Central memory CD4-positive, alpha-beta T cell (primary cell): ENCODE data around the gene PCDHA12.
"Not testable (repeated sequence)": the region's sequence is repeated elsewhere in the genome, so short reads cannot be mapped to it uniquely, and the experiment has no call there.

Source experiments
- DNase-seq: peaks from one replicate; pipeline ENCODE4 v3.0.0; 2022

The PCDHA12 gene

DNA sequence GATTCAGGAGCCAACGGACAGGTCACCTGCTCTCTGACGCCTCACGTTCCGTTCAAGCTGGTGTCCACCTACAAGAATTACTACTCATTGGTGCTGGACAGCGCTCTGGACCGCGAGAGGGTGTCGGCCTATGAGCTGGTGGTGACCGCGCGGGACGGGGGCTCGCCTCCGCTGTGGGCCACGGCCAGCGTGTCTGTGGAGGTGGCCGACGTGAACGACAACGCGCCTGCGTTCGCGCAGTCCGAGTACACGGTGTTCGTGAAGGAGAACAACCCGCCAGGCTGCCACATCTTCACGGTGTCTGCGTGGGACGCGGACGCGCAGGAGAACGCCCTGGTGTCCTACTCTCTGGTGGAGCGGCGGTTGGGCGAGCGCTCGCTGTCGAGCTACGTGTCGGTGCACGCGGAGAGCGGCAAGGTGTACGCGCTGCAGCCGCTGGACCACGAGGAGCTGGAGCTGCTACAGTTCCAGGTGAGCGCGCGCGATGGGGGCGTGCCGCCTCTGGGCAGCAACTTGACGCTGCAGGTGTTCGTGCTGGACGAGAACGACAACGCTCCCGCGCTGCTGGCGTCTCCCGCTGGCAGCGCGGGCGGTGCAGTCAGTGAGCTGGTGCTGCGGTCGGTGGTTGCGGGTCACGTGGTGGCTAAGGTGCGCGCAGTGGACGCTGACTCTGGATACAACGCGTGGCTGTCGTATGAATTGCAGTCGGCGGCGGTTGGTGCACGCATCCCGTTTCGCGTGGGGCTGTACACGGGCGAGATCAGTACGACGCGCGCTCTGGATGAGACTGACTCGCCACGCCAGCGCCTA is 17.7 kb upstream of the PCDHA12 start:
- no peak for DNase-seq

DNA sequence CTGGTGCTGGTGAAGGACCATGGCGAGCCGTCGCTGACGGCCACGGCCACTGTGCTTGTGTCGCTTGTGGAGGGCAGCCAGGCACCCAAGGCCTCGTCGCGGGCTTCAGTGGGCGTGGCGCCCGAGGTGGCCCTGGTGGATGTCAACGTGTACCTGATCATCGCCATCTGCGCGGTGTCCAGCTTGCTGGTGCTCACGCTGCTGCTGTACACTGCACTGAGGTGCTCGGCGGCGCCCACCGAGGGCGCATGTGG is 17.2 kb upstream of the PCDHA12 start:
- no peak for DNase-seq

DNA sequence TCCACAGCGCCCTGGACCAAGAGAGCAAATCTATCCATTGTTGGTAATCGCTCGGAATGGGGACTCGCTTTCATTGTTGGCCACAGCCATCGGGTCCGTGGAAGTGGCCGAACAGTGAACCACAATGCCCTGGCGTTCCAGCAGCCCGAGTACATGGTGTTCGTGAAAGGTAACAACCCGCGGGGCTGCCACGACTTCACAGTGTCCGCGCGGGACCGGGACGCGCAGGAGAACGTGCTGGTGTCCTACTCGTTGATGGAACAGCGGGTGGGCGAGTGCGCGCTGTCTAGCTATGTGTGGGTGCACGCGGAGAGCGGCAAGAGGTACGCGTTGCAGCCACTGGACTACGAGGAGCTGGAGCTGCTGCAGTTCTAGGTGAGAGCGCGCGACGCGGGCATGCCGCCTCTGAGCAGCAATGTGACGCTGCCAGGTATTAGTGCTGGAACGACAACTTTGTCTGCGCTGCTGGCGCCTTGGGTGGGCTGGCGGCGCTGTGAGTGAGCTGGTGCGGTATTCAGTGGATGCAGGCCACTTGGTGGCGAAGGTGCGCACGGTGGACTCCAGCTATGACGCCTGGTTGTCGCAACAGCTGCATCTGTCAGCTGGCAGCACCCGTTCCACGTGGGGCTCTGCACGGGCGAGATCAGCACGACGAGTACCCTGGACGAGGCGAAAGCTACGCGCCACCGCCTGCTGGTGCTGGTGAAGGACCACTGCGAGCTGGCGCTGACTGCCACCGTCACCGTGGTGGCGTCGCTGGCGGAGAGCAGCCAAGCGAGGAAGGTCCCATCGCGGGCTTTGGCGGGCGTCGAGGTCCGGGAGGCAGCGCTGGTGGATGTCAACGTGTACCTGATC is 12.4 kb upstream of the PCDHA12 start:
- DNase-seq = no peak

DNA sequence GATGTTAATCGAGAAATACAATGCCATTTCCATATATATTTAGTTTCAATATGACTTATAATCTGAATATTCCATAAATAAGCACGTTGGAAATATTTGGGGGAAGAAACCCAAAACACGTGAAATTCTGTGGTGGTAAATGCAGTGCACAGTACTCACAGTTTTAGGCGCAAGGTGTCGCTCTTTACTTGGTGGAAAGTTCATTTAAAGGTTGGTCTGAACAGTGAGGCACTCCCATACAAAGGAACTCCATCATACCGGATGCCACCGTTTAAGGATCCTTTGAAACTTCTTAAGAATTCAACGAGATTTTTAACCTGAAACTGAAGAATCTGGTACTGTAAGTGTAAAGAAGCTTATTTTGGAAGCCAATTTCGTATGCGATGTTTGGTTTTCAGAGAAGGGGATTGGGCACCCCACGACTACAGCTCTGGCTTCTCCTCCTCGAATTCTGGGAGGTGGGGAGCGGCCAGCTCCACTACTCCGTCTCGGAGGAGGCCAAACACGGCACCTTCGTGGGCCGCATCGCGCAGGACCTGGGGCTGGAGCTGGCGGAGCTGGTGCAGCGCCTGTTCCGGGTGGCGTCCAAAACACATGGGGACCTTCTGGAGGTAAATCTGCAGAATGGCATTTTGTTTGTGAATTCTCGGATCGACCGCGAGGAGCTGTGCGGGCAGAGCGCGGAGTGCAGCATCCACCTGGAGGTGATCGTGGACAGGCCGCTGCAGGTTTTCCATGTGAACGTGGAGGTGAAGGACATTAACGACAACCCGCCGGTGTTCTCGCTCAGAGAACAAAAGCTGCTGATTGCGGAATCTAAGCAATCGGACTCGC is 6.2 kb upstream of the PCDHA12 start, which contains the start of gene PCDHA11:
TSS of gene PCDHA11 (plus strand) at position 237 of the 834 bp plus-strand sequence. CDS start at position 384, 147 bp downstream.
- no peak for DNase-seq

DNA sequence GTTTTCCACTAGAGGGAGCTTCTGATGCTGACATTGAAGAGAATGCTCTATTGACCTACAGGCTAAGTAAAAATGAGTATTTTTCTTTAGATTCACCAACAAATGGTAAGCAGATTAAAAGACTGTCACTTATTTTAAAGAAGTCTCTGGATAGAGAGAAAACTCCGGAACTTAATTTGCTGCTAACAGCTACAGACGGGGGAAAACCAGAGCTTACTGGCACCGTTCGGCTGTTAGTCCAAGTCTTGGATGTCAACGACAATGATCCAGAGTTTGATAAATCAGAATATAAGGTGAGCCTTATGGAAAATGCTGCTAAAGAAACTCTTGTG is 5.6 kb upstream of the PCDHA12 start:
- no peak for DNase-seq

DNA sequence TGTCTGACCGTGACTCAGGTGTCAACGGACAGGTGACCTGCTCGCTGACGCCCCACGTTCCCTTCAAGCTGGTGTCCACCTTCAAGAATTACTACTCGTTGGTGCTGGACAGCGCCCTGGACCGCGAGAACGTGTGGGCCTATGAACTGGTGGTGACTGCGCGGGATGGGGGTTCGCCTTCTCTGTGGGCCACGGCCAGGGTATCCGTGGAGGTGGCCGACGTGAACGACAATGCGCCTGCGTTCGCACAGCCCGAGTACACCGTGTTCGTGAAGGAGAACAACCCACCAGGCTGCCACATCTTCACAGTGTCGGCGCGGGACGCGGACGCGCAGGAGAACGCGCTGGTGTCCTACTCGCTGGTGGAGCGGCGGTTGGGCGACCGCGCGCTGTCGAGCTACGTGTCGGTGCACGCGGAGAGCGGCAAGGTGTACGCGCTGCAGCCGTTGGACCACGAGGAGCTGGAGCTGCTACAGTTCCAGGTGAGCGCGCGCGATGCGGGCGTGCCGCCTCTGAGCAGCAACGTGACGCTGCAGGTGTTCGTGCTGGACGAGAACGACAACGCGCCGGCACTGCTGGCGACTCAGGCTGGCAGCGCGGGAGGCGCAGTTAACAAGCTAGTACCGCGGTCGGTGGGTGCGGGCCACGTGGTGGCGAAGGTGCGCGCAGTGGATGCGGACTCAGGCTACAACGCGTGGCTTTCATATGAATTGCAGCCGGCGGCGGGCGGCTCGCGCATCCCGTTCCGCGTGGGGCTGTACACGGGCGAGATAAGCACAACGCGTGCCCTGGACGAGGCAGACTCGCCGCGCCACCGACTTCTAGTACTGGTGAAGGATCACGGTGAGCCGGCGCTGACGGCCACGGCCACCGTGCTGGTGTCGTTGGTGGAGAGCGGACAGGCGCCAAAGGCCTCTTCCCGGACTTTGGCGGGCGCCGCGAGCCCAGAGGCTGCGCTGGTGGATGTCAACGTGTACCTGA is 4.6 kb upstream of the PCDHA12 start:
- no peak for DNase-seq

DNA sequence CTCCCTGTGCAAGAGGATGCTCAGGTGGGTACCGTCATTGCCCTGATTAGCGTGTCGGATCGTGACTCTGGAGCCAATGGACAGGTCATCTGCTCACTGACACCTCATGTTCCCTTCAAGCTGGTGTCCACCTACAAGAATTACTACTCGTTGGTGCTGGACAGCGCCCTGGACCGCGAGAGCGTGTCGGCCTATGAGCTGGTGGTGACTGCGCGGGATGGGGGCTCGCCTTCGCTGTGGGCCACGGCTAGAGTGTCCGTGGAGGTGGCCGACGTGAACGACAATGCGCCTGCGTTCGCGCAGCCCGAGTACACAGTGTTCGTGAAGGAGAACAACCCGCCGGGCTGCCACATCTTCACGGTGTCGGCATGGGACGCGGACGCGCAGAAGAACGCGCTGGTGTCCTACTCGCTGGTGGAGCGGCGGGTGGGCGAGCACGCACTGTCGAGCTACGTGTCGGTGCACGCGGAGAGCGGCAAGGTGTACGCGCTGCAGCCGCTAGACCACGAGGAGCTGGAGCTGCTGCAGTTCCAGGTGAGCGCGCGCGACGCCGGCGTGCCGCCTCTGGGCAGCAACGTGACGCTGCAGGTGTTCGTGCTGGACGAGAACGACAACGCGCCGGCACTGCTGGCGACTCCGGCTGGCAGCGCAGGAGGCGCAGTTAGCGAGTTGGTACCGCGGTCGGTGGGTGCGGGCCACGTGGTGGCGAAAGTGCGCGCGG is 1.6 kb downstream of the PCDHA12 start:
- DNase-seq = not testable (repeated sequence)

DNA sequence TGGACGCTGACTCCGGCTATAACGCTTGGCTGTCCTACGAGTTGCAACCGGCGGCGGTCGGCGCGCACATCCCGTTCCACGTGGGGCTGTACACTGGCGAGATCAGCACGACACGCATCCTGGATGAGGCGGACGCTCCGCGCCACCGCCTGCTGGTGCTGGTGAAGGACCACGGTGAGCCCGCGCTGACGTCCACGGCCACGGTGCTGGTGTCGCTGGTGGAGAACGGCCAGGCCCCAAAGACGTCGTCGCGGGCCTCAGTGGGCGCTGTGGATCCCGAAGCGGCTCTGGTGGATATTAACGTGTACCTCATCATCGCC is 2.1 kb downstream of the PCDHA12 start:
- no peak for DNase-seq

DNA sequence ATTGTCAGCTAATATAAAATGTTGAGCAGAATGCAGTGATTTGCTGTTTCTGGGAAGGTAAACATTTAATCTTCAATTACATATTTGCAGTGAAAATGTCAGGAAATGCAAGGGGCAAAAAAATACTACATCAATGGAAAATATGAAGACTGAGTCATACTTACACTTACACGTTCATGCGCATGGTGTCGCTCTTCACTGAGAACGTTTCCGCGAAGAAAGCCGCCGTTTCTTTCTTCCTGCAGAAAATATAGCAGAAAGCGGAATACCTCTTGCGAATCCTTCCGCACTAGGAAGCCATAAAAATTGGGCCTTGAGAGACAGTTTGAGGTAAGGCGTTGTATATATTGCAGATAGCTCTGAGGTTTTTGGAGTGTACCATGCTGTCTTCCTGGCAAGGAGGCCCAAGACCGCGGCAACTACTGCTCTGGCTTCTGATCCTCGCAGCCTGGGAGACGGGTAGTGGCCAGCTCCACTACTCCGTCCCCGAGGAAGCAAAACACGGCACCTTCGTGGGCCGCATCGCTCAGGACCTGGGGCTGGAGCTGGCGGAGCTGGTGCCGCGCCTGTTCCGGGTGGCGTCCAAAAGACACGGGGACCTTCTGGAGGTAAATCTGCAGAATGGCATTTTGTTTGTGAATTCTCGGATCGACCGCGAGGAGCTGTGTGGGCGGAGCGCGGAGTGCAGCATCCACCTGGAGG is 6.9 kb downstream of the PCDHA12 start, which contains the start of gene PCDHA13:
TSS of gene PCDHA13 (plus strand) at position 236 of the 702 bp plus-strand sequence. CDS start at position 381, 145 bp downstream.
- DNase-seq = no peak

DNA sequence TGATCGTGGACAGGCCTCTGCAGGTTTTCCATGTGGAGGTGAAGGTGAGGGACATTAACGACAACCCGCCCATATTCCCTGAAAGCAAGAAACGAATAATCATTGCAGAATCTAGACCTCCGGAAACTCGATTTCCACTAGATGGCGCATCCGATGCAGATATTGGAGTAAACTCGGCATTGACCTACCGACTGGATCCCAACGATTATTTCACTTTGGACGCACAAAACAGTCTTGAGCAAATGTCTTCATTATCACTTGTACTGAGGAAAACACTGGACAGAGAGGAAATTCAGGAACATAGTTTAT is 7.4 kb downstream of the PCDHA12 start:
- no peak for DNase-seq

DNA sequence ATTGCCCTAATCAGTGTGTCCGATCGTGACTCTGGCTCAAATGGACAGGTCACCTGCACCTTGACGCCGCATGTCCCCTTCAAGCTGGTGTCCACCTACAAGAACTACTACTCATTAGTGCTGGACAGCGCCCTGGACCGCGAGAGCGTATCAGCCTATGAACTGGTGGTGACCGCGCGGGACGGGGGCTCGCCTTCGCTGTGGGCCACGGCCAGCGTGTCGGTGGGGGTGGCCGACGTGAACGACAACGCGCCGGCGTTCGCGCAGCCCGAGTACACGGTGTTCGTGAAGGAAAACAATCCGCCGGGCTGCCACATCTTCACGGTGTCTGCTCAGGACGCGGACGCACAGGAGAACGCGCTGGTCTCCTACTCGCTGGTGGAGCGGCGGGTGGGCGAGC is 8.3 kb downstream of the PCDHA12 start:
- no peak for DNase-seq

DNA sequence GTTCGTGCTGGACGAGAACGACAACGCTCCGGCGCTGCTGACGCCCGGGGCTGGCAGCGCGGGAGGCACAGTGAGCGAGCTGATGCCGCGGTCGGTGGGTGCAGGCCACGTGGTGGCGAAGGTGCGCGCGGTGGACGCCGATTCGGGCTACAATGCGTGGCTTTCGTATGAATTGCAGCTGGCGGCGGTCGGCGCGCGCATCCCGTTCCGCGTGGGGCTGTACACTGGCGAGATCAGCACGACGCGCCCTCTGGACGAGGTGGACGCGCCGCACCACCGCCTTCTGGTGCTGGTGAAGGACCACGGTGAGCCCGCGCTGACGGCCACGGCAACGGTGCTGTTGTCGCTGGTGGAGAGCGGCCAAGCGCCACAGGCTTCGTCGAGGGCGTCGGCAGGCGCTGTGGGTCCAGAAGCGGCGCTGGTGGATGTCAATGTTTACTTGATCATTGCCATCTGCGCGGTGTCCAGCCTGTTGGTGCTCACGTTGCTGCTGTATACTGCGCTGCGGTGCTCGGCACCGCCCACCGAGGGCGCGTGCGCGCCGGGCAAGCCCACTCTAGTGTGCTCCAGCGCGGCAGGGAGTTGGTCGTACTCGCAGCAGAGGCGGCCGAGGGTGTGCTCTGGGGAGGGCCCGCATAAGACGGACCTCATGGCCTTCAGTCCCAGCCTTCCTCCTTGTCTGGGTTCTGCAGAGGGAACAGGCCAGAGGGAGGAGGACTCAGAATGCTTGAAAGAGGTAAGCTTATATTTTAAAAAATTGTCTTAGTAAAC is 9.0 kb downstream of the PCDHA12 start:
- no peak for DNase-seq

DNA sequence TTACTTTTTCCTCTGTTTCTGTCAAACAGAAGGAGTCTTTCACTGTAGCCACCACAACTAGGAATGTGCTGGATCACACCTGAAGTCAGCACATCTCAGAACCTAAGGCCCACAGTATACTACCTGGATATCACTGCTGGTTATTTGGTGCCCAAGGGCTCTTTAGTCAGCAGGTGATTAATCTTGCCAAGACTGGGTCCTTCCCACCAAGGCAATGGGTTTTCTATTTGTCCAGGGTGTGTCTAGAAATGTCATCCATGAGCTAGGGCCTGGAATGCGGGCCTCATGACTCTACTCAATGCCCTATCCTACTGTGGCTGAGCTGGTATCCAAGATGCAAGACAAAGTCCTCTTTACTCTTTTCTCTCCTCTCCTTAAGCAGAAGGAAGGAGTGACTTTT is 41.2 kb downstream of the PCDHA12 start:
- DNase-seq = no peak

DNA sequence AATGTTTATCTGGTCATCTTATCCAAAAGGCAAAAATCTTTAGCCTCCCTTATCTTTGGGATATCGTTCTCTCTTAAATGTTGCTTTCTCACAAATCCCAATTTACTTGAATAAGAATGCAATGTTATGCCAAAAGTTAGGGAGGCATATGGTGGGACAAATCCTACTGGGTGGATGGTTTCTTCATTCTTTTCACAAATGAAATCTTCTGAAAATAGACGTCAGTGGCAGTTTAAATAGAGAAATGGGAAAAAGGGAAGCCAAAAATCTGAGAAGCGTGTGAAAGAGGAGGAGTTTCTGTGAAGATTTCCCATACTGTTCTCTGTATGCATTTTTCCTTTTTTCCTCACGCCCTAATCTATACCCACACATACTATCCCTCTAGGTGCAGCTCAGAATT is 48.5 kb downstream of the PCDHA12 start:
- no peak for DNase-seq

DNA sequence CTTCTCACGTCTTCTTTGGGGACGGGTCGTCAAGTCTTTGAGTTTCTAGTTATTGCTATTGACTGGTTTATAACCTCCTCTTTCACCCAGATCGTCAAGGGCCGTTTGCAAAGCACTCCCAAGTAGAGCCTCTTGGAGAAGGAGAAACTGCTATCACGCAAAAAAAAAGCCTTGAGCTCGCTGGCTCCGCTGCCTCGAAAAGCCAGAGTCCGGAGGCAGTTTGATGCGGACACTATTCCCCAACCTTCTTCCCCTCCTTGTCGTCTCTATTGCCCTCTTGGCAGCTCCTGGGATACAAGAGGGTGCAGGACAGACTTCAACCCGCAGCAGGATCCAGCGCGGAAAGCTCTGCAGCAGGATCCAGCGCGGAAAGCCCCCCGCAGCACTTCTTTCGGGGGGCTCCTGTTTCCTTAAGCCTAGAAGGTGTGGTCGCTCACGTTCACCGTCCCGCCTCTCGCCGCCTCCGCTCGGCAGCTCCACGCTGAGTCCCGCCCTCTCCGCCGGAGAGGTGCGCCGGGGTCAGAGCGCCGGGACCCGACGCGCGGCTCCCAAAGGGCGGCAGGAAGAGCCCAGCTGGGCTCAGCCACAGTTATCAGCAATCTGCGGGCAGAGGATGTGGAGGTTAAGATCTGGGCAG is 50.8 kb downstream of the PCDHA12 start, which contains the start of gene PCDHAC1:
TSS of gene PCDHAC1 (plus strand) at position 494 of the 637 bp plus-strand sequence. CDS start 594 bp downstream, outside the sequence.
- DNase-seq = no peak

DNA sequence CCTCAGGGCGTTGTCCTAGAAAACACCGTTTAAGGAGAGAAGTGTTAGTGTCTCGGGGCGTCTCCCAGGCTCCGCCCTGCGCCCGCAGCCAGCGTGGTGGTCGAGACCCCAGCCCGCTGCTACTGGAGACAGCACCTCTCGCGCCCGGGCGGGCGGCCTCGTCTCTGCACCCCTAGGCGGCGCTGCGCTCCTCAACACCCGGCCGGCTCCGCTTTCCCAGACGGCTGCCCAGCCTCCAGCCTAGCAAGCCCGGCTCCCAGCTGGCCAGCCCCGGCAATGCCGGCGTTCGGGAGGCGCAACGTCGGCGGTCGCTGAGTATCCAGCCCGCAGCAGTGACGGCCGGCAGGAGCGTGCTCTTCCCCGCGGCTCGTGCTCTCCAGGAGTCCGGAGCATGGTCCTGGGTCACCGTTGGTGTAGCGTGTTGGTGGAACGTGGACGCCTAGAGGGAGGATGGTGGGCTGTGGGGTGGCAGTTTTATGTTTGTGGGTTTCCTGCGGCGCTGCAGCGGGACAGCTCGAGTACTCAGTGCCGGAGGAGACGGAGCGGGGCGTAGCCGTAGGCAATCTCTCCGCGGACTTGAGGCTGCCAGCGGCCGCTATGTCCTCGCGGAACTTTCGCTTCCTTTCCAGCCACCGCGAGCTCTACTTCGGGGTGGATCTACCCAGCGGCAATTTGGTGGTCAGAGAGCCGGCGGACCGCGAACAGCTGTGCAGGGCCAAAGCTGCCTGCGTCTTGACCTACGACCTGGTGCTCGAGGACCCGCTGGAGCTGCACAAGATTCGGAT is 51.5 kb downstream of the PCDHA12 start:
- peak; percentile 41 for DNase-seq

DNA sequence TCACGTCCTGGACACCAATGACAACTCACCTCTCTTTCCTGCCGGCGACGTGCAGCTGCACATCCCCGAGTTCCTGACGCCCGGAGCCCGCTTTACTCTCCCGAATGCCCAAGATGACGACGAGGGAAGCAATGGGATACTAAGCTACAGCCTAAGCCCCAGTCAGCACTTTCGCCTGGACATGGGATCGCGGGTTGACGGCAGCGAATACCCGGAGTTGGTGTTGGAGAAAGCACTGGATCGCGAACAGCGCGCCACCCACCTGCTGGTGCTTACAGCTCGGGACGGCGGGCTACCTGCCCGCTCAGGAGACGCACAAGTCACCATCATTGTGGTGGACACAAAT is 52.1 kb downstream of the PCDHA12 start:
- no peak for DNase-seq
